ENCODE data around the gene ACACA.
A peak's percentile ranks its signal among the peaks of the same experiment; 100 is the strongest.

Gene ACACA

GRCh38 chr17:37067555-37068111 is 339.0 kb downstream of the ACACA start:
- TF ChIP-seq, protein P1, sequence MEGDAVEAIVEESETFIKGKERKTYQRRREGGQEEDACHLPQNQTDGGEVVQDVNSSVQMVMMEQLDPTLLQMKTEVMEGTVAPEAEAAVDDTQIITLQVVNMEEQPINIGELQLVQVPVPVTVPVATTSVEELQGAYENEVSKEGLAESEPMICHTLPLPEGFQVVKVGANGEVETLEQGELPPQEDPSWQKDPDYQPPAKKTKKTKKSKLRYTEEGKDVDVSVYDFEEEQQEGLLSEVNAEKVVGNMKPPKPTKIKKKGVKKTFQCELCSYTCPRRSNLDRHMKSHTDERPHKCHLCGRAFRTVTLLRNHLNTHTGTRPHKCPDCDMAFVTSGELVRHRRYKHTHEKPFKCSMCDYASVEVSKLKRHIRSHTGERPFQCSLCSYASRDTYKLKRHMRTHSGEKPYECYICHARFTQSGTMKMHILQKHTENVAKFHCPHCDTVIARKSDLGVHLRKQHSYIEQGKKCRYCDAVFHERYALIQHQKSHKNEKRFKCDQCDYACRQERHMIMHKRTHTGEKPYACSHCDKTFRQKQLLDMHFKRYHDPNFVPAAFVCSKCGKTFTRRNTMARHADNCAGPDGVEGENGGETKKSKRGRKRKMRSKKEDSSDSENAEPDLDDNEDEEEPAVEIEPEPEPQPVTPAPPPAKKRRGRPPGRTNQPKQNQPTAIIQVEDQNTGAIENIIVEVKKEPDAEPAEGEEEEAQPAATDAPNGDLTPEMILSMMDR (IDR thresholded peaks at IDR 0.05; ENCODE audit: low read depth, low read length, missing control alignments): no peak
- DNase-seq (ENCODE audit: extremely low read depth, low read depth): peak; percentile 42
- H3K4me3 ChIP-seq (replicated peaks; ENCODE audit: low read depth, low read length): no peak overlapping the region

DNA sequence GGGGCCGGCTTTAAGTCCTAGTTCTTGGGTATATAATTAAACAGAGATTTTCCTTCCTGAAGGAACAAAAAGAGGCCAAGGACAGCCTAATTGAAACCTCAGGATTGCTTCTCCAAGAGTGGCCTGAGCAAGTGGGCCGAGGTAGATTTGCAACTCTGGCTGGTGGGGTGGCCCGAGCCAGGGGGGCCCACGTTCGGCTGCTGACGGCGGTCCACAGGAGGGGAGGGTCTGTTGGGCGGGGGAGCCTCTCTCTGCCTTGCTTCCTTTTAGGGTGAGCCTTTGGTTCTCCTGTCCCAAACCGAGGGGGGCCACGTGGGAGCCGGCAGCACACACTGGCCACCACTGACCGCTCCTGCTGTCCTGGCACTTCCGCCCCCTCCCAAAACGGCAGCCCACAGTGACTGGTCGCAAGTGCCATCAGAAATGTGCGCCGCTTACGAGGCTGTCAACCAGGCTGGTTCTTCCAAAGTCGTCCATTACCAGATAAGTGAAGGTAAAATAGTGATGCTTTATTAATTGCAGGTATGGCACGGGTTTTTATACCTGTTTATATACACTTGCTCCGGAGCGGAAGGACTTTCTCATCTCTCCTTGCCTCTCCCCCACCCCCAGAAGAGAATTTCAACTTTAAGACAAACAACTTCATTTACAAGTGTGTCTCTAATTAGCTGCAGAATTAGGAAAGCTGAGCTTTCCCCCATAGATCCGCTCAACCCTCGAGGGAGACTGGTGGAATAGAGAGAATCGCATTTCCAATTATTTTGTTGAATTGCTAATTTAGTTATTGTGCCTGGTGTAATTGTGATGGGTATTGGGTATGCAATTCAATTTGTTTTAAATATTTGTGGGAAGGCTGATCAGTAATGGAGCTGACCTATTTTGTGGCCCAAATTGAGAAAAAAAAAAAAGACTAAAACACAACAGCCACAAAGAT is 340.0 kb downstream of the ACACA start:
- H3K4me3 ChIP-seq (replicated peaks; ENCODE audit: low read depth, low read length): no peak overlapping the region
- TF ChIP-seq, protein P1 (IDR thresholded peaks at IDR 0.05; ENCODE audit: low read depth, low read length, missing control alignments): no peak
- no peak for DNase-seq (ENCODE audit: extremely low read depth, low read depth)

- TF ChIP-seq, protein P1 (IDR thresholded peaks at IDR 0.05; ENCODE audit: low read depth, low read length, missing control alignments): no peak
- H3K4me3 ChIP-seq (replicated peaks; ENCODE audit: low read depth, low read length): no peak overlapping the region
- DNase-seq (ENCODE audit: extremely low read depth, low read depth): no peak
Observed at GRCh38 chr17:37065486-37066321, 340.9 kb downstream of the ACACA start.

GRCh38 chr17:37064956-37065355 is 341.7 kb downstream of the ACACA start:
- no peak for DNase-seq (ENCODE audit: extremely low read depth, low read depth)
- no peak overlapping the region for H3K4me3 ChIP-seq (replicated peaks; ENCODE audit: low read depth, low read length)
- TF ChIP-seq, protein P1 (IDR thresholded peaks at IDR 0.05; ENCODE audit: low read depth, low read length, missing control alignments): no peak

GRCh38 chr17:37064206-37064605 is 342.4 kb downstream of the ACACA start:
- TF ChIP-seq, protein P1 (IDR thresholded peaks at IDR 0.05; ENCODE audit: low read depth, low read length, missing control alignments): no peak
- no peak overlapping the region for H3K4me3 ChIP-seq (replicated peaks; ENCODE audit: low read depth, low read length)
- DNase-seq (ENCODE audit: extremely low read depth, low read depth): no peak

DNA sequence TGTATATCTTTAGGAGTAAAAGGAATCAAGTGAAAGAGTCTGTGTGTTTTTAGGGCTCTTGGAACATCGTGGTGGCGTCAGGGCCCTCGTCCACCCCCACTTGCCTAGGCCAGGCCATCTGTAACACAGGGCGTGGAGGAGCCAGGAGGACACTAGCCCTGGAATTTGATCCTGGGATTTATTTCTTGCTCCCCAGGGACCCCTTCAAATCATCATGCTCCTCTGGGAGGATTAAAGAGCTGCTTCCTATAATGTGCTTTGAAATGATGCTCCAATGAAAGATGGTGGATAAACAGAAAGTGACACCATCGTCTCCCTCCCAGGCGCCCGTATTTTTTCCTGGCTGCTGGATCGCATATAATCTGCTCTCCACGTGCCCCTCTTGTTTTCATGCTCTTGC is 344.6 kb downstream of the ACACA start:
- no peak for DNase-seq (ENCODE audit: extremely low read depth, low read depth)
- no peak overlapping the region for H3K4me3 ChIP-seq (replicated peaks; ENCODE audit: low read depth, low read length)
- TF ChIP-seq, protein P1 (IDR thresholded peaks at IDR 0.05; ENCODE audit: low read depth, low read length, missing control alignments): no peak
